ENCODE results near the gene TNFSF13. TPM values are rescaled to one million over a fixed set of nuclear protein-coding genes. Genes with fewer than 3 reads are reported as not detected.

Gene TNFSF13
- total and polyA plus RNA-seq, 2 of the 8 experiments (the other 6 are each of a cell fraction or from before 2014, with no cell fraction given) = 2.1 to 2.6 TPM

DNA sequence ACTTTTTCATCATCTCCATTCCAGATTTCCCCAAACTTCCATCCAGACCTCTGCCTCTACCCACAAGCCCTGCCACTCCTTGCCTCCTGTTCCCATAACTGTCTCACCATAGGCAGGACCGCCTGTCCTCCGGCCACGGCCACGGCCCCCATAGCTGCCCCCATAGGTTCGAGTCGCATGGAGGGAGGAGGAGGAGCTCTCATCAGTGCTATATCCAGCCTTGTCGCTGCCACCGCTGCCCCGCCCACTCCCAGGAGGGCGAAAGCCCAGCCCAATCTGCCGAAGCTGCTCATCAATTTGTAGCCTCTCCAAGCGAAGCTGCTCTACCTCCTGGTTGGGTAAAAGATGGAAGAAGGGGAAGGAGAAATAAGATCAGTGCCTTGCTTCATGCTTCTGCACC, 34.7 kb downstream of the TNFSF13 start:
- H2AFZ ChIP-seq (ENCODE audit: low read length) = no peak overlapping the region
- H2BK20ac ChIP-seq (ENCODE audit: low read length) = no peak overlapping the region
- H3K27ac ChIP-seq (ENCODE audit: low read depth, low read length) = no peak overlapping the region
- peaks cover 12% of the 10 kb centered on the region; the same call in 1 of the 2 replicates for H3K23me2 ChIP-seq (ENCODE audit: low read depth, low read length)
- ChIA-PET POLR2A (ENCODE audit: partially characterized antibody) (interaction anchor here (1.2 to 28.5 kb wide), 8 partner anchors 9 to 276 kb away, joined by 3 to 1144 read pairs (median 5); partner anchors contain the start of genes CD68, FXR2, MPDU1 and SENP3), CTCF (ENCODE audit: partially characterized antibody) (interaction anchor here (0.6 to 2.4 kb wide), 5 partner anchors 9 to 848 kb away, joined by 3 to 10 read pairs (median 3); partner anchors contain the start of genes CD68, TP53 and WRAP53)
- no peak overlapping the region for H2AK5ac ChIP-seq (ENCODE audit: low read depth, low read length)
- peaks cover 17 to 56% (median 44%) of the 10 kb centered on the region in 4 experiments for H3K36me3 ChIP-seq (ENCODE audit: control insufficient read depth in 2 of 4, insufficient read depth in 4 of 4, low read length in 3 of 4)
- no peak overlapping the region for H4K5ac ChIP-seq (ENCODE audit: insufficient read length, low read depth, low read length)
- H3K4me1 ChIP-seq (replicated peaks in 1 of 4; ENCODE audit: control insufficient read depth in 3 of 4, insufficient read depth in 4 of 4, low read length in 3 of 4) = peaks cover 6 to 21% (median 16%) of the 10 kb centered on the region in 4 experiments
- no peak overlapping the region for H3K14ac ChIP-seq (ENCODE audit: insufficient read length)
- H2BK5ac ChIP-seq (ENCODE audit: low read depth, low read length) = no peak overlapping the region
- no peak overlapping the region for H3K4ac ChIP-seq (replicated peaks; ENCODE audit: insufficient read length, low read depth, low read length)
- H3K79me2 ChIP-seq (ENCODE audit: control insufficient read depth in 1 of 2, insufficient read depth in 2 of 2, low read length in 2 of 2) = no peaks in the 10 kb centered on the region
- 90% methylated on average over 10 of the region's 12 CpGs; no CpG with 5 or more reads in 1 of the 2 experiments for WGBS, 2 experiments (ENCODE audit: extremely low coverage in 1 of 2, insufficient coverage in 1 of 2, insufficient read length in 1 of 2, insufficient replicate concordance in 2 of 2, low coverage in 1 of 2, low lambda C conversion rate in 2 of 2, missing lambda C conversion rate in 1 of 2)
- H3K79me1 ChIP-seq (ENCODE audit: low read depth, low read length) = no peaks in the 10 kb centered on the region; the same call in 1 of the 2 replicates
- no peak overlapping the region for H3K4me2 ChIP-seq (ENCODE audit: insufficient read depth in 1 of 2, low read depth in 2 of 2, low read length in 2 of 2)
- H3K23ac ChIP-seq (ENCODE audit: insufficient read length) = no peak overlapping the region
- no peak for DNase-seq (ENCODE audit: low read depth in 1 of 2, low spot score in 2 of 2)
- no peak overlapping the region for H2BK12ac ChIP-seq (ENCODE audit: low read depth, low read length)
- H3K9me3 ChIP-seq (ENCODE audit: insufficient read depth in 2 of 2, low read depth in 1 of 2, low read length in 1 of 2) = no peaks in the 10 kb centered on the region
- no peak overlapping the region for H3K56ac ChIP-seq (replicated peaks; ENCODE audit: insufficient read length, low read depth, low read length)
- H3K18ac ChIP-seq (ENCODE audit: extremely low read depth, low read length) = no peak overlapping the region
- H4K91ac ChIP-seq (replicated peaks; ENCODE audit: insufficient read length, low read length) = no peak overlapping the region
- no peak for FAIRE-seq
- H4K8ac ChIP-seq (ENCODE audit: extremely low read depth, insufficient read depth, low read length) = no peak overlapping the region
- no peaks in the 10 kb centered on the region for H3K27me3 ChIP-seq (replicated peaks in 1 of 4; ENCODE audit: control insufficient read depth in 3 of 4, extremely low read depth in 1 of 4, insufficient read depth in 3 of 4, low read length in 3 of 4)
- H2BK15ac ChIP-seq (ENCODE audit: low read length) = no peak overlapping the region
- no peaks in the 10 kb centered on the region for H4K20me1 ChIP-seq (replicated peaks in 1 of 2; ENCODE audit: control insufficient read depth in 1 of 2, insufficient read depth in 2 of 2, low read length in 2 of 2)
- no peak overlapping the region for H3K4me3 ChIP-seq (ENCODE audit: extremely low read depth in 1 of 4, insufficient read depth in 2 of 4, low read depth in 3 of 4, low read length in 4 of 4)
- H2BK120ac ChIP-seq (replicated peaks; ENCODE audit: low read depth, low read length) = no peak overlapping the region
- H3K9ac ChIP-seq (replicated peaks in 1 of 4; ENCODE audit: extremely low read depth in 1 of 4, low read depth in 3 of 4, low read length in 3 of 4) = no peak overlapping the region
- TF ChIP-seq USF2 (IDR thresholded peaks at IDR 0.05; ENCODE audit: low read length) (no peak), BACH1 (IDR thresholded peaks at IDR 0.05; ENCODE audit: low read length) (no peak), KDM5A (IDR thresholded peaks at IDR 0.05; ENCODE audit: low read length) (no peak), BCL11A (IDR thresholded peaks at IDR 0.05; ENCODE audit: low read depth in 2 of 2, low read length in 2 of 2) (no peak), GTF2F1 (IDR thresholded peaks at IDR 0.05; ENCODE audit: borderline replicate concordance, low read depth, low read length) (no peak), SUZ12 (IDR thresholded peaks at IDR 0.05; ENCODE audit: low read length) (no peak), RNF2 (IDR thresholded peaks at IDR 0.05; ENCODE audit: borderline replicate concordance, low read depth, low read length, missing control alignments, poor library complexity, severe bottlenecking) (no peak), RXRA (IDR thresholded peaks at IDR 0.05; ENCODE audit: insufficient read depth, low read depth, low read length) (no peak)
- TF ChIP-seq, protein P1, sequence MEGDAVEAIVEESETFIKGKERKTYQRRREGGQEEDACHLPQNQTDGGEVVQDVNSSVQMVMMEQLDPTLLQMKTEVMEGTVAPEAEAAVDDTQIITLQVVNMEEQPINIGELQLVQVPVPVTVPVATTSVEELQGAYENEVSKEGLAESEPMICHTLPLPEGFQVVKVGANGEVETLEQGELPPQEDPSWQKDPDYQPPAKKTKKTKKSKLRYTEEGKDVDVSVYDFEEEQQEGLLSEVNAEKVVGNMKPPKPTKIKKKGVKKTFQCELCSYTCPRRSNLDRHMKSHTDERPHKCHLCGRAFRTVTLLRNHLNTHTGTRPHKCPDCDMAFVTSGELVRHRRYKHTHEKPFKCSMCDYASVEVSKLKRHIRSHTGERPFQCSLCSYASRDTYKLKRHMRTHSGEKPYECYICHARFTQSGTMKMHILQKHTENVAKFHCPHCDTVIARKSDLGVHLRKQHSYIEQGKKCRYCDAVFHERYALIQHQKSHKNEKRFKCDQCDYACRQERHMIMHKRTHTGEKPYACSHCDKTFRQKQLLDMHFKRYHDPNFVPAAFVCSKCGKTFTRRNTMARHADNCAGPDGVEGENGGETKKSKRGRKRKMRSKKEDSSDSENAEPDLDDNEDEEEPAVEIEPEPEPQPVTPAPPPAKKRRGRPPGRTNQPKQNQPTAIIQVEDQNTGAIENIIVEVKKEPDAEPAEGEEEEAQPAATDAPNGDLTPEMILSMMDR (IDR thresholded peaks at IDR 0.05; ENCODE audit: control extremely low read depth in 1 of 3, insufficient read depth in 1 of 3, low read depth in 1 of 3, low read length in 3 of 3) = no peak

Measured in H1 (cell line).